H1 (cell line): Measurements from ENCODE around the gene SYNRG. TPM values are rescaled to one million over a fixed set of nuclear protein-coding genes. Genes with fewer than 3 reads are reported as not detected.

Experiments
- CTBP2 ChIP-seq: IDR thresholded peaks from 2 replicates; pipeline ENCODE4 v1.7.0; 2011; ENCODE audit warnings: borderline replicate concordance, mild to moderate bottlenecking, moderate library complexity, mixed read lengths, low read length; ENCODE audit not compliant: insufficient read depth, insufficient read length
- CTCF ChIP-seq, 3 experiments: IDR thresholded peaks; 1 replicate in 2 of 3; 2 replicates in 1 of 3; pipeline versions ENCODE4 v1.5.1 to v1.6.1; 2011; ENCODE audit warnings: low read length in 3 of 3, mild to moderate bottlenecking in 3 of 3, inconsistent platforms in 2 of 3, low read depth in 1 of 3, moderate library complexity in 1 of 3; ENCODE audit not compliant: insufficient read depth in 1 of 3; ENCODE audit errors: control extremely low read depth in 1 of 3
- polyA plus RNA-seq, 7 experiments: library from polyadenylated mRNA; depleted of rRNA in 3 of 7; stranded (reverse) in 5 of 7; unstranded in 2 of 7; fragments of >200 nt in 5 of 7; fragments of 200-250 nt in 2 of 7; gene quantifications; 1 replicate in 5 of 7; 2 replicates in 1 of 7; 4 replicates in 1 of 7; pipeline versions ENCODE4 v1.2.1 to v1.2.3, GENCODE V29; 2011 to 2013; ENCODE audit warnings: missing spikeins in 2 of 7, mixed read lengths in 2 of 7
- total RNA-seq: library from RNA; stranded (reverse); fragmentation: NEBNext Ultra II Directional; extraction: Animal tissue kit (Norgen Biotek cat#: 25700); gene quantifications from 2 replicates; pipeline ENCODE4 v1.2.1, GENCODE V29; 2021

Gene SYNRG
- total and polyA plus RNA-seq, 2 of the 8 experiments (the other 6 are each of a cell fraction or from before 2014, with no cell fraction given) = 7.7 to 31.7 TPM

- TF ChIP-seq CTCF (IDR thresholded peaks at IDR 0.05; ENCODE audit: control extremely low read depth in 1 of 3, insufficient read depth in 1 of 3, low read depth in 1 of 3, low read length in 3 of 3) (no peak), CTBP2 (no peak)
Measured at GRCh38 chr17:37648555-37648954, 39.3 kb upstream of the SYNRG start (continued).
